HepG2 (cell line): Measurements from ENCODE around the gene AJM1. TPM values are rescaled to one million over a fixed set of nuclear protein-coding genes. Genes with fewer than 3 reads are reported as not detected.

ENCODE experiments used
- ATF2 ChIP-seq: sonication (generic); formaldehyde crosslinking; IDR thresholded peaks from 2 replicates; pipeline ENCODE4 v1.4.0; 2020; ENCODE audit warnings: missing genetic modification reagents
- CREBL2 ChIP-seq: sonication (generic); formaldehyde crosslinking; IDR thresholded peaks from 2 replicates; pipeline ENCODE4 v1.8.1; 2023; ENCODE audit warnings: missing genetic modification reagents, mild to moderate bottlenecking, borderline replicate concordance
- CREM ChIP-seq, 2 experiments: sonication (generic) in 1 of 2; formaldehyde crosslinking in 1 of 2; IDR thresholded peaks; 2 replicates each; pipeline versions ENCODE4 v1.4.0 to v1.6.1; 2016 to 2020; ENCODE audit warnings: antibody characterized with exemption in 1 of 2, mild to moderate bottlenecking in 1 of 2, missing genetic modification reagents in 1 of 2
- CSRNP1 ChIP-seq: sonication (generic); formaldehyde crosslinking; IDR thresholded peaks from 2 replicates; pipeline ENCODE4 v1.8.1; 2023; ENCODE audit warnings: mild to moderate bottlenecking, missing genetic modification reagents
- GLMP ChIP-seq: sonication (generic); formaldehyde crosslinking; IDR thresholded peaks from 2 replicates; pipeline ENCODE4 v1.9.0; 2021; ENCODE audit warnings: missing genetic modification reagents, mild to moderate bottlenecking, borderline replicate concordance
- ISL2 ChIP-seq: sonication (generic); formaldehyde crosslinking; IDR thresholded peaks from 2 replicates; pipeline ENCODE4 v1.5.0; 2020; ENCODE audit warnings: missing genetic modification reagents
- ISX ChIP-seq: sonication (generic); formaldehyde crosslinking; conservative IDR thresholded peaks from 2 replicates; pipeline ENCODE4 v1.5.0; 2020; ENCODE audit warnings: missing genetic modification reagents
- JUN ChIP-seq: sonication (generic); formaldehyde crosslinking; IDR thresholded peaks from 2 replicates; pipeline ENCODE4 v1.4.0; 2020; ENCODE audit warnings: mild to moderate bottlenecking, missing genetic modification reagents
- KAT2B ChIP-seq: fragments of 150-350 bp; IDR thresholded peaks from 2 replicates; pipeline ENCODE4 v1.6.1; 2014; ENCODE audit warnings: low read depth, low read length, borderline replicate concordance
- MATR3 ChIP-seq: sonication (generic); formaldehyde crosslinking; IDR thresholded peaks from 2 replicates; pipeline ENCODE4 v1.4.0; 2020; ENCODE audit warnings: missing genetic modification reagents
- MTERF4 ChIP-seq: sonication (generic); formaldehyde crosslinking; IDR thresholded peaks from 2 replicates; pipeline ENCODE4 v1.8.0; 2023; ENCODE audit warnings: mild to moderate bottlenecking, missing genetic modification reagents
- NFATC3 ChIP-seq: sonication (generic); formaldehyde crosslinking; IDR thresholded peaks from 2 replicates; pipeline ENCODE4 v1.5.1; 2020; ENCODE audit warnings: mild to moderate bottlenecking, missing genetic modification reagents
- NR2C2 ChIP-seq: sonication (generic); formaldehyde crosslinking; IDR thresholded peaks from 2 replicates; pipeline ENCODE4 v1.4.0; 2020; ENCODE audit warnings: missing genetic modification reagents, mild to moderate bottlenecking, moderate library complexity, borderline replicate concordance
- PATZ1 ChIP-seq: sonication (generic); formaldehyde crosslinking; IDR thresholded peaks from 2 replicates; pipeline ENCODE4 v1.4.0; 2020; ENCODE audit warnings: missing genetic modification reagents
- PHF21A ChIP-seq: sonication (generic); formaldehyde crosslinking; IDR thresholded peaks from 2 replicates; pipeline ENCODE4 v1.5.0; 2020; ENCODE audit warnings: mild to moderate bottlenecking, missing genetic modification reagents
- REPIN1 ChIP-seq: sonication (generic); formaldehyde crosslinking; IDR thresholded peaks from 2 replicates; pipeline ENCODE4 v1.8.0; 2022; ENCODE audit warnings: missing genetic modification reagents, low read depth, mild to moderate bottlenecking, borderline replicate concordance
- YY1 ChIP-seq: IDR thresholded peaks from 2 replicates; pipeline ENCODE4 v1.6.1; 2011; ENCODE audit warnings: low read length, low read depth, moderate library complexity, mild to moderate bottlenecking; ENCODE audit not compliant: insufficient read depth, insufficient replicate concordance
- ZFY ChIP-seq: sonication (generic); formaldehyde crosslinking; IDR thresholded peaks from 2 replicates; pipeline ENCODE4 v1.4.0; 2020; ENCODE audit warnings: missing genetic modification reagents
- ZNF235 ChIP-seq: sonication (generic); formaldehyde crosslinking; IDR thresholded peaks from 2 replicates; pipeline ENCODE4 v1.8.1; 2023; ENCODE audit warnings: mild to moderate bottlenecking, missing genetic modification reagents, borderline replicate concordance
- ZNF263 ChIP-seq: sonication (generic); formaldehyde crosslinking; IDR thresholded peaks from 2 replicates; pipeline ENCODE4 v1.4.0; 2020; ENCODE audit warnings: missing genetic modification reagents
- ZNF33B ChIP-seq: sonication (generic); formaldehyde crosslinking; IDR thresholded peaks from 2 replicates; pipeline ENCODE4 v1.5.1; 2020; ENCODE audit warnings: mild to moderate bottlenecking, missing genetic modification reagents
- ZNF557 ChIP-seq: sonication (generic); formaldehyde crosslinking; IDR thresholded peaks from 2 replicates; pipeline ENCODE4 v1.4.0; 2020; ENCODE audit warnings: missing genetic modification reagents
- polyA plus RNA-seq, 8 experiments: library from polyadenylated mRNA; depleted of rRNA in 3 of 8; stranded (reverse) in 7 of 8; unstranded in 1 of 8; fragments of >200 nt; fragmentation: Illumina TruSeq in 4 of 8; extraction: Trizol in 4 of 8; gene quantifications; 2 replicates each; pipeline versions ENCODE4 v1.2.1 to v1.2.3, GENCODE V29; 2011 to 2016; ENCODE audit warnings: low read depth in 4 of 8, missing spikeins in 1 of 8, mixed read lengths in 1 of 8; ENCODE audit not compliant: insufficient read depth in 1 of 8
- total RNA-seq, 5 experiments: library from RNA; depleted of rRNA; stranded (reverse); fragments of >200 nt; fragmentation: Illumina TruSeq; extraction: Trizol; gene quantifications; 2 replicates each; pipeline ENCODE4 v1.2.3, GENCODE V29; 2016; ENCODE audit warnings: low read depth in 1 of 5

AJM1 gene
- total and polyA plus RNA-seq, 2 of the 13 experiments (the other 11 are each of a cell fraction or from before 2014, with no cell fraction given), result 1.1 to 1.2 TPM

- TF ChIP-seq PATZ1 (CRISPR knock-in tag) (peak; percentile 55; the same call in 1 of the 2 replicates), NFATC3 (CRISPR knock-in tag) (no peak), ISL2 (CRISPR knock-in tag) (no peak), NR2C2 (CRISPR knock-in tag) (no peak), JUN (CRISPR knock-in tag) (0 out of 2 replicates have a peak, but pooled peaks have one; percentile 45), ZNF33B (no peak; the same call in 1 of the 2 replicates), PHF21A (CRISPR knock-in tag) (no peak), MTERF4 (CRISPR knock-in tag) (no peak), YY1 (peak; percentile 16), CREM (IDR thresholded peaks at IDR 0.05) (0 out of 2 replicates have a peak, but pooled peaks have one; percentile 27), CREM (CRISPR knock-in tag; IDR thresholded peaks at IDR 0.05) (no peak), CSRNP1 (CRISPR knock-in tag) (no peak; the same call in 1 of the 2 replicates), REPIN1 (peak; percentile 55), ZFY (CRISPR knock-in tag) (no peak), CREBL2 (CRISPR knock-in tag) (no peak), GLMP (CRISPR knock-in tag) (no peak), ISX (CRISPR knock-in tag) (no peak), KAT2B (no peak), ATF2 (CRISPR knock-in tag) (no peak), ZNF557 (no peak), MATR3 (CRISPR knock-in tag) (no peak), ZNF235 (CRISPR knock-in tag) (peak; percentile 50; the same call in 1 of the 2 replicates), ZNF263 (CRISPR knock-in tag) (peak; percentile 94)
Measured at GRCh38 chr9:136847088-136847825, 5.0 kb downstream of the AJM1 start (continued).
